Eye (tissue), 1 donor: Measurements from ENCODE around the gene PANX2.

Experiments used
- DNase-seq: peaks from one replicate; pipeline ENCODE4 v3.0.0-alpha.2; 2015

PANX2 gene

GRCh38 chr22:50173311-50173982 is 2.9 kb downstream of the PANX2 start:
- DNase-seq: no peak

- DNase-seq: no peak
These were observed 3.4 kb downstream of the PANX2 start for GRCh38 chr22:50173983-50174355.

GRCh38 chr22:50174382-50175190 is 4.1 kb downstream of the PANX2 start:
- DNase-seq: no peak

GRCh38 chr22:50175191-50175461 is 4.6 kb downstream of the PANX2 start:
- no peak for DNase-seq

- DNase-seq: no peak
These were observed 5.7 kb downstream of the PANX2 start for GRCh38 chr22:50175921-50176849.

GRCh38 chr22:50176850-50177536 is 6.5 kb downstream of the PANX2 start:
- no peak for DNase-seq

- DNase-seq: no peak
These were observed 7.3 kb downstream of the PANX2 start for GRCh38 chr22:50177537-50178470.

GRCh38 chr22:50178471-50178864 is 7.9 kb downstream of the PANX2 start:
- DNase-seq: no peak

- DNase-seq: no peak
These were observed 8.6 kb downstream of the PANX2 start for GRCh38 chr22:50178871-50179869.

- DNase-seq: no peak
These were observed 9.6 kb downstream of the PANX2 start for GRCh38 chr22:50179937-50180726.

GRCh38 chr22:50180727-50181521 is 10.4 kb downstream of the PANX2 start:
- no peak for DNase-seq

- DNase-seq: no peak
These were observed 11.9 kb downstream of the PANX2 start for GRCh38 chr22:50182176-50183081.

GRCh38 chr22:50183141-50183971 is 12.8 kb downstream of the PANX2 start:
- DNase-seq: no peak

GRCh38 chr22:50184004-50184901 is 13.7 kb downstream of the PANX2 start:
- no peak for DNase-seq

- no peak for DNase-seq
These were observed 14.4 kb downstream of the PANX2 start for GRCh38 chr22:50184902-50185374.
